GM19324 (cell line): ENCODE results near the gene VRK3.
"Not testable (repeated sequence)": the region's sequence is repeated elsewhere in the genome, so short reads cannot be mapped to it uniquely, and the experiment has no call there.

ENCODE experiments used
- ATAC-seq: cut with Tn5 transposase; IDR thresholded peaks from one replicate; pipeline ENCODE4 v1.9.1; 2021; ENCODE audit warnings: mild to moderate bottlenecking, moderate library complexity; ENCODE audit not compliant: unreplicated experiment, low FRiP score

VRK3 gene

GRCh38 chr19:49958596-49958995, 66.6 kb downstream of the VRK3 start:
- ATAC-seq: not testable (repeated sequence)

- ATAC-seq: not testable (repeated sequence)
Measured at GRCh38 chr19:49958144-49958543, 67.0 kb downstream of the VRK3 start.

DNA sequence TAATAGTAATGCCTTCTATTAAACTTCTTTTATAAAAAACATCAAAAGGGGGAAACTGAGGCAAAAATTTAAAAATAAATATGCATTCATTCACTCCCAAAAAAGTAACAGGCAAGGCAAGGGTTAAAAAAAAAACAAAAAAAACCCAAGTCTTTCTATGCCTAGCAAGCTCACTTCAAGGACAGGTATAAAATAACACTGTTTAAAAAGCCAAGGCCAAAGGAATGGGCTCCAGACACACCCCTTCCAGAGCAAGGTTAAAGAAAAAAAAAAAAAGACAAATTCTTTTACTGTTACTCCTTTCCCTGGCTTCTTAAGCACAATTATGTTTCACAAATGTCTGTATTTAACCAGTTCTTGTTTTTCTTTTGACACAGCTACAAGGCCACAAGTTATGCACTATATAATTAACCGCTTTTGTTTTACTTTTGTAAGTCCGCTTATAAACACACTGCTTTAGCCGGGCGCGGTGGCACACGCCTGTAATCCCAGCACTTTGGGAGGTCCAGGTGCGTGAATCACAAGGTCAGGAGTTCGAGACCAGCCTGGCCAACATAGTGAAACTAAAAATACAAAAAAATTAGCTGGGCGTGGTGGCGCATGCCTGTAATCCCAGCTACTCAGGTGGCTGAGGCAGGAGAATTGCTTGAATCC, 67.8 kb downstream of the VRK3 start:
- ATAC-seq: no peak

GRCh38 chr19:49956115-49956495, 69.1 kb downstream of the VRK3 start:
- ATAC-seq: no peak

DNA sequence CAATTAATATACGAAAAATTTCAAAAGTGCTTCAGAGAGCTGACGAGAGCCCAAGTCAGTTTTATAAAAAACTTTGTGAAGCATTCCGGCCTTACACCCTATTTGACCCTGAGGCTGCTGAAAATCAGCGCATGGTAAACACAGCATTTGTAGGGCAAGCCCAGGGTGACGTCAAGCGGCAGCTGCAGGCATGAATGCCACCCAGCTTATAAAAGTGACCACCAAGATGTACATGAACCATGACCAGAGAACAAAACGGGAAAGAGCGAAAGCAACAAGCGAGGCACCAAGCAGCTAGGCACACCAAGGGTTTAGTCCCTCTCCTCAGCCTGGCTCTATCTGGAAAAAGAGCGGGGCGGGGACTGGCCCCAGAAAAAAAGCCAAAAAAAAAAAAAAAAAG, 70.2 kb downstream of the VRK3 start:
- no peak for ATAC-seq

GRCh38 chr19:49954092-49954829, 70.9 kb downstream of the VRK3 start:
- no peak for ATAC-seq

- no peak for ATAC-seq
Measured at GRCh38 chr19:49953416-49953815, 71.8 kb downstream of the VRK3 start.

DNA sequence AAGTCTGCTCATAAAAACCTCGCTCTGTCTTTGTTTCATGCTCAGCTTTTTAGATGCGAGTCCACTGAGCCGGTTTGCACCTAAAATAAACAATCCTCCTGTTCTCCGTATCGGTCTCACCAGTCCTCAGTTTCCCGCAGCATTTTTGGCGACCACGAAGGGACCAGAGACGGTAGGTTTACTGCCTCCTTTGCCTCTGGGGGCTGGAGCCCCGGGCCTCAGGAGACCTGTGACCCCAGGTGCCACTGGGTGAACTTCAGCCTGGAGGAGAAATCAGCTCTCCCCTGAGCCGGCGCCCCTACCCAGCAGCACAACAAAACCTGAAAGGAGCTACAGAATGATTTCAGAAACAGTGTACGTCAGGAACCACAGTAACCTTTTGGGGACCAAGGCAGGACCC, 72.3 kb downstream of the VRK3 start:
- ATAC-seq: no peak

- ATAC-seq: no peak
Measured at GRCh38 chr19:49952479-49952836, 72.7 kb downstream of the VRK3 start.

- no peak for ATAC-seq
Measured at GRCh38 chr19:49951806-49952478, 73.2 kb downstream of the VRK3 start.

GRCh38 chr19:49950956-49951526, 74.1 kb downstream of the VRK3 start:
- no peak for ATAC-seq

- no peak for ATAC-seq
Measured at GRCh38 chr19:49950590-49950948, 74.6 kb downstream of the VRK3 start.

DNA sequence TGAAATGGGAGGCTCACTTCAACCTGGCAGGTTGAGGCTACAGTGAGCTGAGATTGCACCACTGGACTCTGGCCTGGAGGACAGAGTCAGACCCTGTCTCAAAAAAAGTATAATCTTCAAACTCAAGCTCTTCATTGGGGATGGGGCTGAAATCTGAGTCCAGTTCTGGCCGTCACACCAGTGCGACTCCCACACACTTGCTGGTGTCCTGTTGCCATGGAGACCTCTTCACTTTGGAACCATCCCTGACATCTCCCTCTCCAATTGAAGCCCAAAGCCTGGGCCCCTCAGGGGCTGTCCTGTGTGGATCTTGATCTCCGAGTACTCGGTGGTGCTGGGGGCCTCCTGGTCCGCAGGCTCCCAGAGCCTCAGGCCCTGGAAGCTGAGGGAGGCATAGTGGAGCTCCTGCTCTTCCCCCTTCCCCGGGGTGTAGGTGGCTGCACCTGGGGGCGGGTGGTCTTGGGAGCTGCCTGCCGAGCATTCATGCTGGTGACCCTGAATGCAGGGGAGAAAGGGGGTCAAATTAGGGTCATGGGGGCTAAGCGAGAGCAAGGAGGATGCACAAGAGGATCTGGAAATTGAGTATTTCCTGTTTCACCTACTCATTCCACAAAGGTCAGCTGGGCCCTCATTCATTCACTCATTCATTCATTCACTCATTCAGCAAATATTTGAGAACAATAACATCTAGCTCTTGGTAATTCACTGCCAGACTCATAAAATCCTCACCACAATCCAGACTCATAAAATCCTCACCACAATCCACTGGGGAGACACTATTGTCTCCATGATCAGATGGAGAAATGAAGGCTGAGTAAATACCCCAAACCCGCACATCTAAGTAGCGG, 75.2 kb downstream of the VRK3 start:
- ATAC-seq: no peak

DNA sequence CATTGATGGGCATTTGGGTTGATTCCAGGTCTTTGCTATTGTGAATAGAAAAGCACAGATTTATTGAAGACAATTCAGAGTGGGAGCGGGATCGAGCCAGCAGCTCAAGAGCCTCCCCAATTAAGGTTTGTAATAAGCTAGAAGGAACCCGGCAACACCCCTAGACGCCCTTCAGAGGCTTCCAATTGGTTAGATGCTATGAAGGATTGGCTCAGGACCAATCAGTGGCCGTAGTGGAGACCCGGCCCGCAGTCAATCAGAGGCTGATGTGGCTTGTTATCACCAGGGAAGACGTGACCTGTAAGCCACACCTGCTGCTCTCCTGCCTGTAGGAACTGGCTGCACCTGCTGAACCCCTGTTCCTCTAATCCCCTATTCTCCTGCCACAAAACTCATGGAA, 78.8 kb downstream of the VRK3 start:
- ATAC-seq: no peak

DNA sequence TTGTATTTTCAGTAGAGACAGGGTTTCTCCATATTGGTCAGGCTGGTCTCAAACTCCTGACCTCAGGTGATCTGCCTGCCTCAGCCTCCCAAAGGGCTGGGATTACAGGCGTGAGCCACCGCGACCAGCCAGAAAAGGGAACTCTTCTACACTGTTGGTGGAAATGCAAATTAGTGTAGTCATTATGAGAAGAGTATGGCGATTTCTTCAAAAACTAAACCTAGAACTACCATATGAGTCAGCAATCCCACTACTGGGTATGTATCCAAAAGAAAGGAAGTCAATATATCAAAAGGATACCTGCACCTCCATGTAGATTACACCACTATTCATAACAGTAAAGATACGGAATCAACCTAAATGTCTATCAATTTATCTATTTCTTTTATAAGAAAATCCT, 80.6 kb downstream of the VRK3 start:
- ATAC-seq: not testable (repeated sequence)

- no peak for ATAC-seq
Measured at GRCh38 chr19:49940482-49940791, 84.7 kb downstream of the VRK3 start.

DNA sequence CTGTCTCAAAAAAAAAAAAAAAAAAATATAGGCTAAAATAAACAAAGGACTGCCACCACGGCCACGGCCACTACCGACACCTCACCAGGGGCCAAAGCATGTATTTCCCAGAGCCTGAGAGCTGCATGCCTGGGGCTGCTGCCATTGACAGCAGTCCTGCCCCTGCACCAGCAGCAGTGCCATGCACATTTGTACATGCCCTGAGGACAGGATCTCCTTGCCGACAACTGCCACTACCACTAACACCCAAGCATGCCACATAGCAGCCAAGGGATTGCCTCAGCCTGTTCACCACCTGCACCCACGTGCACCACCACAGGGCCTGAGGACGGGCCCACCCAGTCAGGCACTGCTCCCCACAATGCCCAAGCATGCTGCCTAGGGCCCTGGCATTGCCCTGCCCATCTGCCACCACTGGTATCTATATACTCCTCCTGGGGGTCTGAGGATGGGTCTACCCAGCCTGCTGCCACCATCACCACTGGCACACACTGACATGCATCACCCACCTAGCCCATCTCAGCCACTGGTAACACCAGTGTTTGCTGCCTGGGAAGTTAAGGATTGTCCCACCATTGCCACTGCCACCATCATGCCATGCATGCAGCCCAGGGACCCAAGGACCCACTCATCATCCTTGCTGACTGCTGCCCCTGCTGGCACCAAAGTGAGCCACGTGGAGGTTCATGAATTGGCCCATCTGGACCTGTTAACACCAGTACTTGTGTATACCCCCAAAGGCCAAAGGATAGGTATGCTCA, 85.3 kb downstream of the VRK3 start:
- ATAC-seq: no peak

DNA sequence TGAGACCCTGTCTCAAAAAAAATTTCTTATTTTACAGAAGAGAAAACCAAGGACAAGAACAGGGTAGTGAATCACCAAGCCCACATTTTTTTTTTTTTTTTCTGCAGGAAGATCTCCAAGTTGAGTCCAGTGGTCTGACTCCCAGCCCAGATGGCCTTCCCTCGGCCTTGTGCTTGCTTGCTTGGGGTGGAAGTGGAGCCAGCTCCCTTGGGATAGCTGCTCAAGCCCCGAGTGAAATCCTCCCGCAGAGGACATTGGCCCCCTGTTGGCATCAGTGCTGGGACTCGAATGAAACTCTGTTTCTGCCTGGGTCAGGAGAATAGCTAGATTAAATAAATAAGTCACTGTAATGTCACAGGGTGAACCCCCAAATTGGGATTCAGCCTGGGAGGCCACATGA, 86.5 kb downstream of the VRK3 start:
- no peak for ATAC-seq

DNA sequence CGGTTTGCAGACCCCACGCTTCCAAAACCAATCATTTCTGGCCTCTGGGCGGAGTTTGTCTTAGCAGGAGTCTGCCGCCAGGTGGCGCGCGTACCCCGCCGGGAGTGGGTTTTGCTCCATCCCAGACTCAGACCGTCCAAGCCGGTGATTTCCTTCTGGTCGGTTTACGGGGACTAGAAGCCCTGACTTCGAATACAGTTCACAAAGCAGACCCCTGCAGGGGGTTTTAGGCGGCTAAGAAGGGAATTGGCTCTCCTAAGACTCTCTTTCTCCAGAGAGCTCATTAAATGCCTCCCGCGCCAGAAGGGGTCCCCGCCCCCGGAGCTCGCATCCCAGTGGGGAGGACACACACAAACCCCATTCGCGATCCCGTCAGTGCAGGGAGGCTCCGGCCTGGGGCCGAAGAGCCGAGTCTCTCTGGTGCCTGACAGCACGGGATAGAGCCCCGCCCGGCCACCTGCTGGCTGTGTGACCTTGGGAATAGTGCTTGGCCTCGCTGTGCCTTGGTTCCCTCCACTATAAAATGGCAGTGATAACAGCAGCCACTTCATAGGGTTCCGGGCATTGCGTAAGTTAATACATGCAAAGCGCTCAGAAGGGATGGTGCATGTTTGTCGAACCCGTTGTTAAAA, 87.3 kb downstream of the VRK3 start:
- peak; percentile 54 for ATAC-seq

DNA sequence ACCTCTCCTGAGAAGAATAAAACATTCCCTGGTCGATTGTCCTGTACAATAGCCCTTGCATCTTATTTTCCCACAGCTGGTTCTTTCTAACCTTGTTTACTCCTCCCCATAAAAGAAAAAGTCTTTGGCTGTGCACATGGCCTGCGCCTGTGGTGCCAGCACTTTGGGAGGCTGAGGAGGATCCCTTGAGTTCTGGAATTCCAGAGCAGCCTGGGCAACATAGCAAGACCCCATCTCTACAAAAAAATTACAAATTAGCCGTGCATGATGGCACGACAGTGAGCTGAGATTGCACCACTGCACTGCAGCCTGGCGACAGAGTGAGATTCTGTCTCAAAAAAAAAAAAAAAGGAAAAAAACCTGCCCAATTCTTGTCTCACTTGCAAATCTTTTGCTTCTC, 88.6 kb downstream of the VRK3 start:
- ATAC-seq: no peak
